M059J (cell line): ENCODE data around the gene MMP17. TPM values are rescaled to one million over a fixed set of nuclear protein-coding genes. Genes with fewer than 3 reads are reported as not detected.
"Not testable (repeated sequence)": the region's sequence is repeated elsewhere in the genome, so short reads cannot be mapped to it uniquely, and the experiment has no call there.

Experiments
- DNase-seq: peaks from one replicate; pipeline ENCODE4 v3.0.0-alpha.2; 2012; ENCODE audit warnings: low read depth
- total RNA-seq: library from RNA; depleted of rRNA; stranded (reverse); fragments of >200 nt; shearing (Covaris generic); gene quantifications from 2 replicates; pipeline ENCODE4 v1.2.3, GENCODE V29; 2014

The MMP17 gene
- total RNA-seq, 1 experiment from 2014 or later, result 10.1 TPM

DNA sequence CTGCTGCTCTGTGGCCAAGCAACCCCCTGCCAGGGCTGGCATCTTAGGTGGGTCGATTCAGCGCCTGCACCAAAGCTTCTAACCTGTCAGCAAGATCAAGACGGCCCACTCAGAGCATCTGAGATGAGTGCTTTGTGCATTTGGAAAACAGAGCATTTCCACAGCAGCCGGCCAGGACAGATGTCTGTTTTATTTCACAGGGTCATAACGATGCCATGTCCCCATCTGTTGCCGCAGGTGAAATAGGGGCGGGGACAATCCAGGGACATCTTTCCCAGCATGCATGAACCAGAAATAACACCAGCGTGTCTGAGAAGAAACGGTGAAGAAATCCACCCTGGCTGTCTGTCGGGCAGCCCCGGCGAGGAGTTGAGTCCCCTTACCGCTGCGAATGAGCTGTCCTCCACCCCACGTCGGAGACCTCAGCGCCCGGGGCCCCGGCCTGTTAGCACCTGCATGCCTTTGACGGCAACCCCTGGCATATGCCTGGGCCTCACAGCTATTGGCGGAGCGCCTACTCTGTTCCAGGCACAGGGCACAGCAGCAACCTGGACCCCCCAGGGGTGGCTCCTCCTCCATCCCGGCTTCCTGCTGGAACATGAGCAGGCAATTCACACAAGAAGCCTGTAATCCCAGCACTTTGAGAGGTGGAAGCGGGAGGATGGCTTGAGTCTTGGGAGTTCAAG lies 35.7 kb downstream of the MMP17 start:
- no peak for DNase-seq

DNA sequence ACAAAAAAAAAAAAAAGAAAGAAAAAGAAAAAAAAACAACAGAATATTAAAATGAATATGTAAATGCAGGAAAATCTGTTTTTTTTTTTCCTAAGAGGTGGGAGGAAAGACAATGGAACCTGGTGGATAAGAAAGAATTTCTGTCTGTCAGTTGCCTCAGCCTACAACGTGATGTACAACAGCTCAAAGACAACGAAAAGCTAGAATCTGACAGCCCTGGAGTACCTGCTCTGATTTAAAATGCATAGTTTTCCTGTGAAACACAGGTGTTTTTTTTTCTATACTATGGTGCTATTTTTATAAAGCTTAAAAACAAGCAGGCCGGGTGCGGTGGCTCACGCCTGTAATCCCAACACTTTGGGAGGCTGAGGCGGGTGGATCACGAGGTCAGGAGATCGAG lies 36.3 kb downstream of the MMP17 start:
- no peak for DNase-seq

DNA sequence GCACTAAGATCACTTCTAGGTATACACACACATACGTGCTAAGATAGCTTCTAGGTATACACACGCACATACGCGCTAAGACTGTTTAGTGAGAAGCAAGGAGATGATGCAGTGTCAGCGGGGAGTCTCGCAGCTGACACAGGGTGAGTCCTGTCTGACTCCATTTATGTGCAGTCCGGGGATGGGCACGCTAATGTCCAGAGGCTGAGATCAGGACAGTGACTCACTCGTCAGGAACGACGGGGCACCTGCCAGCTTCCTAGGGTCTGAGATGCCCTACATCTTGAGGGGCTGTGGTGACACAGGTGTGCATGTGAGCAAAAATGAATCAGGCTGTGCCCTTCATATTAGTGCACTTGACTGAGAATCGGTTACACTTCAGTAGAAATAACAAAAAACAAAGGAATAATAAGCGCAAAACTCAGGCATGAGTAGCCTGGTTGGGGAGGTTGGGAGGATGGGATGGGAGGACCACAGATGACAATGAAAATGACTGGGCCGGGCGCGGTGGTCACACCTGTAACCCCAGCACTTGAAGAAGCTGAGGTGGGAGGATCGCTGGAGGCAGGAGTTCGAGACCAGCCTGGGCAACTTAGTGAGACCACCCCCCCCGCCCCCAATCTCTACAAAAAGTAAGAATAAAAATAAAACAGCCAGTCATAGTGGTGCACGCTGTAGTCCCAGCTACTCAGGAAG lies 37.1 kb downstream of the MMP17 start:
- peak; percentile 87 for DNase-seq

DNA sequence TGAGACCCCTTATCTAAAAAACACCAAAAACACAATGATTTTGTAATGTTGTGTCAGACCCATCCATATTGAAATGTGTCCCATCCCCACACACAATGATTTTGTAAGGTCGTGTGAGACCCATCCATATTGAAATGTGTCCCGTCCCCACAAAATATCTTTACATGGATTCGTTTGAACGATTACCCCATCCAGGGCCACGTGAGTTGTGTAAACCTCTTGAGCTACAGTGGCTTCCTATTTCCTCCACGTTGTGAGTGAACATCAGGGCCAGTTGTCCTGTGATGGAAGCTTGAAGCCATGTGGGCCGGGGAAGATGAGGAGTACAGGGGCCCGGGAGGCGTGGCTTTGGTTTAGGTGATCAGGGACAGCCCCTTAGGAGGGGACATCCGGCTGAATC lies 39.3 kb downstream of the MMP17 start:
- no peak for DNase-seq

DNA sequence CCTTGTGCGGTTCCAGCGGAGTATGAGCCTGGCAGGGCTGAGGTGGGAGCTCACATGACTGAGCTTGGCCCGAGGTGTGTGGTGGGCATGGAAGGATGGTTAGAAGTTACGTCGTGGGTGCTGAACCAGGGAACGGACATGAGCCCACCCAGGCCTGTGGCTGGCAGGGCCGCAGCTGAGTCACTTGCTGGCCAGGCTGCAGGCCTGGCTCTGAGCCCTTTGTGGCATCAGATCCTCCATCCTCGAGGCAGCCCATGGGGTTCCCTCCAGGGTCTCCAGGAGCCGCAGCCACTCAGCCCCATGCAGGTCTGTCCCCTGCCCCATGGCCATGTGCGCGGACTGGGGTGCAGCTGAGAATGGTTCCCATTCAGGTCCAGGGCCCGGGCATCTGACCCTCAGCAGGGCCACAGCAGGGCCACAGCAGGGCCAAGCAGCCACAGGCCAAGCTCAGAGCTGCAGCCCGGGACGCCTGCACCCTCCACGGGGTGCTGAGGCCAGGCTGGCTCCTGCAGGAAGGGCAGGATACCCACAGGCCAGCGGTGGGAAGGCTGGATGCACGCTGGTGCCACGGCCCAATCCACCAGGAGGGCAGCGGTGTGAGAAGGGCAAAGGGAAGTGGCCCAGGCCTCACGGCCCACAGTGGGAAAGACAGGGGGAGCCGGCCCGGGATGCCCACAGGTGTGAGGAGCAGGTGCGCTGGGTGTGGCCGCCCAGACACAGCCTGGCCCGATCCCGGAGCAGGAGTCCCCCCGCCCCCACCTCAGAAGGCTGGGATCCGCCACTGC lies 39.9 kb downstream of the MMP17 start:
- peak; percentile 51 for DNase-seq

DNA sequence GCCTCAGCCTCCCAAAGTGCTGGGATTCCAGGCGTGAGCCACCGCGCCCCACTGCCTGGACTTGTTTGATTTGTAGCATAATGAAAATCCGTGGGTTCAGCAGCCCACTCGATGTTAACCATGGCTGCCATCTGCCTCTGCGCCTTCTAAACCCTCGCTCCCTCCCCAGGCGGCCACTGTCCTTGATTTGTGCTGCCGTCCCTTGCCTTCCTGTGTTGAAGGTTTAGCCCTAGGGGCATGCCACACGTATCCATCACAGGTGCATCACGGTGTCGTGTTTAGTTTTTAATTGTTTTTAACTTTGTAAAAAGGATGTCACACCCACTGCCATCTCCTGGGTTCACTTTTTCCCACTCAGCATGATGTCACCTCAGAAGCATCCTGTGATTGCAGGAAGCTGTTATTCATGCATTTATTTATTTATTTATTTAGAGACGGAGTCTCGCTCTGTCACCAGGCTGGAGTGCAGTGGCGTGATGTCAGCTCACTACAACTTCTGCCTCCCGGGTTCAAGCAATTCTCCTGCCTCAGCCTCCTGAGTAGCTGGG lies 41.8 kb downstream of the MMP17 start:
- DNase-seq, result peak; percentile 88

DNA sequence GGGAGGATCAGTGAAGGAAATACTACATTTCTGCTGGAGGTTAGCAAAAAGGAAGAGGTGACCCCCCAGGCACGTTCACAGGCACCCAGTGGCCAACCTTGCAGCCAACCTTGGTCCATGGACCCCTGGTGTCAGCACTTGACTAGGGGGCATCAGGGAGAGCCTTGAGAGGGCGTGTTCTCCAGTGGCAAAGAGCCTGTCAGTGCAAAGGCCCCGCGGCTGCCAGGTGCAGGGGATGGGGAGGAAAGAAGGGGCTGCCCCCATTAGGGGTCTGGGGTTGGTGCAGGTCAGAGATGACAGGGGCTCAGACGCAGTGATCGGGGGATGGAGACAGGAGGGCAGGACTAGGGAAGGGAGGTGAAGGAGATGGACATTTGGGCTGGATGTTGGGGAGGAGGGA lies 43.5 kb downstream of the MMP17 start:
- DNase-seq, result no peak

DNA sequence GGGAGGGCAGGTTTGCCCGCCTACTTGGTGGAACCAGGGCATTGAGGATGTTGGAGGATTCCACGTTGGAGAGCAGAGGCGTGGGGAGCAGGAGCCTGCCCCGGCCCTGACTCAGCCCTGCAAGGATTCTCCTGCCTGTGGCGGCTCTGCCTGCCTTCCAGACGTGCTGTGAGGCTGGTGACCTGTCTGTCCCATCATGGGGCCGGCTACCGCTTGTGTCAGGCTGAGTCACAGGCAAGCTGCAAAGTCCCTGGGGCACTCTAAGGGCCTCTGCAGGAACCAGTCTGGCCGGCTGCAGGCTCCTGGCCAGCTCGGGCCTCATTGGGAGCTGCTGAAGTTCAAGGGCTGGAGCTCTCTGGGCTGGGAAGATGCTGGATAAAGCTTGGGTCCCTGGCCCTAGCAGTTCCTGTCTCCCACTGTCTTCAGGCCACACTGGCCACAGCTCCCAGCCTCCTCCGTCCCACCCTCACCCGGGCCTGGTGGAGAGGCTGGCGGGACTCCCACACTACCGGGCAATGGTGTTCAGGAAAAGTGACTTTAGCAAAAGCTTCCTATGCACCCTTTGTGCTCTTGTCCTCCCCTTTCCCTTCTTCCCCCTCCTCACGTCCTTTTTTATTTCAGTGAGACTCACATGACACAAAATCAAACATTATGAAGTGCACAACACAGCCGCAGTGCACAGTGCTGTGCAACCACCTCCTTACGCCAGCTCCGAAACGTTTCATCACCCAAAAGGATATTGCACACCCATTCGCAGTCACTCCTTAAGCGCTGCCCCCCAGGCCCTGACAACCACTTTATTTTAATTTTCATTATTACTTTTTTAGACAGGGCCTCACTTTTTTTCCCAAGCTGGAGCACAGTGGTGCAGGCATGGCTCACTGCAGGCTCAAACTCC lies 44.2 kb downstream of the MMP17 start:
- DNase-seq, result peak; percentile 95

DNA sequence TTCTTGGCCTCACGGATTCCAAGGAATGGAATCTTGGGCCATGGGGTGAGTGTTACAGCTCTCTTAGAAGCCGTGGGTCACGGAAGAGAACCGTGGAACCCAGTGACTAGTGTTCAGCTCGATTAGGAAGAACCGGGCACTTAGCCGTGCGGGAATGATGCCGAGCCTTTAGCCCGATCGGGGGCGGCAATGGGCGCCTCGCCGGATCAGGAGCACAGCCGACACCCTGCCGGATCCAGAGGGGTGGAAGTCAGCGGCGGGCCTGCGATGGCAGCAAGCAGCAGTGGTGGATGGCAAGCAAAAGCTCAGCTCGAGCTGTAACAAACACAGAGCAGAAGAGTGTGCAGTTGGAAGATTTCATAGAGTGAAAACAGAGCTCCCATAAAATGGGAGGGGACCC lies 45.1 kb downstream of the MMP17 start:
- no peak for DNase-seq

DNA sequence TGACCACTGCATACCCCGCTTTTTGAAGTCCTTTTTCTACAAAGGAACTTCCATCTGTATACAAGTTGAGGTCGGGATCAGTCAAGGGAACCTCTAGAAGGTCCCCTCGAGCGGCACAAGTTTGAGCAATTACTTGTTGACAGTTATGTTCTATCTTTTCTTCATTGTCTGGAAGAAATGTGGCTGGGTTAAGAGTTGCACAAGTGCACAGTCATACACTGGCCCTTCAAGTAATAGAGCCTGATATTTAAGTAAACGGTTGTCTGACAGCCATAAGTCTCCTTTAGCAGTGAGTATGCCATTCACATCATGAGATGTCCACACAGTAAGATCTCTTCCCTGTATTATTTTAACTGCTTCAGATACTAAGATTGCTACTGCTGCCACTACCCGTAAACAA lies 46.8 kb downstream of the MMP17 start:
- not testable (repeated sequence) for DNase-seq

DNA sequence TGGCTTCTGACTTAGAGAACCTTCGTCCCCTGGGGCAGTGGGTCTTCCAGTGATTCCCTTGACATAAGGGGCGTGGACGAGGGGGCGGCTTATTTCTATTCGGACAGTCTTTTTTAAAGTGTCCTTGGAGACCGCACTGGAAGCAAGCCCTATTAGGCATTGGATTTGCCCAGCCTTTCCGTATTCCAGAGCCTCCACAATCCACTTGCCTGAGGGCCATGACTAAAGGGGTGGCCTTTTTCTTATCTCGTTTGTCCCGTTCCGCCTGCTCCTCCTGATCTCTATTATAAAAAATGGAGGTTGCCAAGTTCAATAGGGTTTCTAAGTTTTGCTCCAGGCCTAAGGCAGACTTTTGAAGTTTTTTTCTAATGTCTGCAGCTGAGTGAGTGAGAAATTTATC lies 49.0 kb downstream of the MMP17 start:
- peak; percentile 49 for DNase-seq

DNA sequence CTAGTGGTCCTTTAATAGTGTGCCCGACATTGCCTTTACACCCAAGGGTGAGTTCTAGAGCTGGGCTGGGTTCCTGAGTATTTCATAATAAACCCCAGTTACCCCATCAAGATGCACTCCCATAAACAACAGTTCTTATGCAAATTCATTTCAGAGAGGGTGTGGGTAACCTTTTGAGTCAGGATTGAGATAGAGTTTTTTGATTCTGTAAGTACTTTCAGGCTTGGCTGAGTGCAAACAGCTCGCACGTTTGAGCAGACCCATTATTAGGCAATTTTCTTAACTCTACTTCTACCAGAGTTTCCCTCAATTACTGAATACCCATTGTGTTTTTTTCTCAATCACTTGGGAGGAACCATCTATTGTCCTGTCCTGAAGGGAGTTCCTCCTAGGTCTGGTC lies 50.2 kb downstream of the MMP17 start:
- DNase-seq, result not testable (repeated sequence)

DNA sequence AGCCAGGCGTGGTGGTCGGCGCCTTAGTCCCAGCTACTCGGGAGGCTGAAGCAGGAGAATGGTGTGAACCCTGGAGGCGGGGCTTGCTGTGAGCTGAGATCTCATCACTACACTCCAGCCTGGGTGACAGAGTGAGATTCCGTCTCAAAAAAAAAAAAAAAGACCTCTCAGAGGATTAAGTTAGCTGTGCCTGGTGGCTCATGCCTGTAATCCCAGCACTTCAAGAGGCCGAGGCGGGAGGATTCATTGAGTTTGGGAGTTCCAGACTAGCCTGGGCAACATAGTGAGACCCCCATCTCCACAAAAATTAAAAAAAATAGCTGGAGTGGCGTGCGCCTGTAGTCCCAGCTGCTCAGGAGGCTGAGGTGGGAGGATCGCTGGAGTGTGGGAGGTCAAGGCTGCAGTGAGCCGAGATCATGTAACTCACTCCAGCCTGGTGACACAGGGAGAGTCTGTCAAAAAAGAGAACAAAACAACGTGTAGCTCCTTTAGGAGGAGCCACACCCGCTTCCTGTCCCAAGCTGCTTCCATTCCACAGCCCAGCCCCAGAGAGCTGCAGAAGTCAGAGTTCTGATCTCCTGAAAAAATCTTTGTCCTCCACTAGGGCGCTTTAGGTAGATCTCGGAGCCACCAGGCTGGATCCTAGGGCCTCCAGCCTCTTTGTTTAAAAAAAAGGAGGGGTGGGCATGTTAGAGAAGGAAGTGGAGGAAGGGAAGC lies 54.8 kb downstream of the MMP17 start:
- no peak for DNase-seq

DNA sequence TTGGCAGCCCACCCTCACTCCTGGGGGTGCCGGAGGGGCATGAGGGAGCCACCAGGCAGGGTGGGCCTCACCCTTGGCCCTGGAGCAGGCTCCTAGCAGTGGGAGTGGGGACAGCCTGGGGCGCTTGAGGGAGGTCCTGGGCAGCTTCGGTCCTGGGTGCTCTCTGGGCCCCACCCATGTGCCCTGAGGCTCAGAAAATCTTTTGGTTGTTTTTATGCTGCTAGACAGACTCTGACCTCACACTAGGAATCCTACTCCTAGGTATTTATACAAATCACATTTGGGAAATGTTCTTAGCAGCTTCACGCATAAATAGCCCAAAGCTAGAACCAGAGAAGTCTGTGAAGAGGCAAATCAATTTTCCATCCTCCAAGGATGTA lies 55.3 kb downstream of the MMP17 start:
- DNase-seq, result no peak

DNA sequence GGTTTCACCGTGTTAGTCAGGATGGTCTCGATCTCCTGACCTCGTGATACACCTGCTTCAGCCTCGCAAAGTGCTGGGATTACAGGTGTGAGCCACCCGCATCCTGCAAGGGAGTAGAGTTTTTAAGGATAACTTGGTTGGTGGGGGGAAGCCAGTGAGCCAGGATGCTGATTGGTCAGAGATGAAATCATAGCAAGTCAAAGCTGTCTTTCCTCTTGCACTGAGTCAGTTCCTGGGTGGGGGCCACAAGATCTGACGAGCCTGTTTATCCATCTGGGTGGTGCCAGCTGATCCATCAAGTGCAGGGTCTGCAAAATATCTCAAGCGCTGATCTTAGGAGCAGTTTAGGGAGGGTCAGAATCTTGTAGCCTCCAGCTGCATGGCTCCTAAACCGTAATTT lies 56.9 kb downstream of the MMP17 start:
- DNase-seq, result not testable (repeated sequence)

DNA sequence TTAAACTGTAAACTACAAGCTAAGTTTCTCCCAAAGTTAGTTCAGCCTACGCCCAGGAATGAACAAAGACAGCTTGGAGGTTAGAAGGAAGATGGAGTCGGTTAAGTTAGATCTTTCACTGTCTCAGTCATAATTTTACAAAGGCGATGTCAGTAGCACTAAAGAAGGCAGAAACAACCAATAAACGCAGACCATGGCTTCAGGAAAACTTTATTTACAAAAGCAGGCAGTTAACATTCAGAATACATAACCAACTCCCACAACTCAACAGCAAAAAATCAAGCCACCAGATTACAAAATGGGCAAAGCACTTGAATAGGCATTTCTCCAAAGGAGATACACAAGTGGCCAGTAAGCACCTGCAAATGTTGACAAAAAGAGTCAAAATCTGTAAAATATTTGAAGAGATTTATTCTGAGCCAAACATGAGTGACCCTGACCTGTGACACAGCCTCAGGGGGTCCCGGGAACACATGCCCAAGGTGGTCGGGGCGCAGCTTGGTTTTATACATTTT lies 57.4 kb downstream of the MMP17 start:
- DNase-seq, result no peak

DNA sequence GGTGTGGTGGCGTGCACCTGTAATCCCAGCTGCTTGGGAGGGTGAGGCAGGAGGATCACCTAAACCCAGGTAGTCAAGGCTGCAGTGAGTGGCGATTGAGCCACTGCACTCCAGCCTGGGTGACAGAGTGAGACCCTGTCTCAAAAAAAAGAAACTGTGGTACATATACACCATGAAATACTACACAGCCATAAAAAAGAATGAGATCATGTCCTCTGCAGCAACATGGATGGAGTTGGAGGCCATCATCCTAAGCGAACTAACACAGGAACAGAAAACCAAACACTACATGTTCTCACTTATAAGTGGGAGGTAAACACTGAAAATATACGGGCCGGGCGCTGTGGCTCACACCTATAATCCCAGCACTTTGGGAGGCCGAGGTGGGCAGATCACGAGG lies 63.5 kb downstream of the MMP17 start:
- not testable (repeated sequence) for DNase-seq

DNA sequence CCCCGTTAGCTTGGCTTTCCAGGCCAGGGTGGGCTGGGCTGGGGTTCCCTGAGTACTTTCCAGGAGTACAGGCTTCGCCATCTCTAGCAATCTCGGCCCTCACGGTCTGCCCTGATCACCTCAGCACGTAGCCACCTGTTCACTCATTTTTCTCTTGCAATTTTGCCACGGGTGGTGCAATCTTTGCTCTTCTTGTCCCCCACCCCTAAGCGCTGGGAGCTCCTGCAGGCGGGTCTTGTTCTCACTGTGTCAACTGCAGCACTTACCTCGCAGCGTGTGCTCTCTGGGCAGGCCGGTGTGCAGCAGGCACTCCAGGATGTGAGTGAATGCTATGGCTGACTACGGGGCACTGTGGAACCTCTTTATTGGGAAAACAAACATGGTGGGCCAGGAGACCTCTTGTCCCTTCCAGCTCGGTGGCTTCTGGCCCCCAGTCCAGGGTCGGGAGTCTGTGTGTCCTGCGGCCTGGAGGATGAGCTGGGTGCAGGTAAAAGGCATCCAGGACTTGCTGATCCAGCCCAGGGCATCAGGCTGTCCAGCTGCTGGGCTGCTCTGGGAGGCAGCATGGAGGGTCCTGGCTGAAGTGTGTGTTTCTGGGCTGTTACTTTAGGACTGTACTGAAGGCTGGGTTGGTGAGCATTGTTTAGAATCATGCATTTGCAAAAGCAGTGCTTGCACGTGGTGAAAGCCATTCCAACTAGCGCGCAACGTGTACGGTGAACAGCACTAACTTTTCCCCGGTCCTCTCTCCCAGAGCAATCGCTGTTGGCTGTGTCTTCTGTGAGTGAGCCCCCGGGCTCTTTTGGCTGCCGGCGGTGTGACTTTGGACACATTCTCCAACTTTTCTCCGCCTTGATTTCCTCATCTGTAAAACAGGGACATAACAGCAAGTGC lies 64.8 kb downstream of the MMP17 start:
- no peak for DNase-seq

DNA sequence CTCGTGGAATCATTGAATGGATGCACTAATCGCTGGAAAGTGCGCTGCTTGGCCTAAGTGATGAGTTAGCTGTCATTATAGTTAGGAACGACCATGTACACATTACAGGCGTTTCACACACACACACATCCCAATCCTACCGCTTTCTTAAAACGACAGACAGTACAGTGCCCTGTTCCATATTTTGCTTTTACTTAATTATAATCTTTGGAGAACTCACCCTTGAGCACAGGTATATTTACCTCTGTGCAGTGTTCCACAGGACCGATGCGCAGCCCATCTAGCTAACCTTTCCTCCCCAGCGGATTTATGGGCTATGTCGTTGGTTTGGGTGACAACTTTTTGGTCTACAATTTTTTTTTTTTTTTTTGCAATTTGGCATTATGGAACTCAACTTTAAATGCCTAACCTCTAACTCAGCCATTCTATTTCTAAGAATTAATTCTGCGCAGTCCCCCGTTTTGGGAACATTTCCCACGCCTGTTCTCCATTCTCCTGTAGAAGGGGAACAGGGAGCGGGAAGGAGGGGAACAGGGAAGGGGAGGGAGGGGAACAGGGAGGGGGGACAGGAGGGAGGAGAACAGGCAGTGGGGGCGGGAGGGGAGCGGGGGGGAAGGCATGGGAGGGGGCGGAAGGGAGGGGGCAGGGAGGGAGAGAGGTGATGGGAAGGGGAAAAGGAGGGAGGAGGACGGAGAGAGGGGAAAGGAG lies 65.6 kb downstream of the MMP17 start:
- DNase-seq, result no peak
